Smooth muscle cell (in vitro differentiated cells): ENCODE results near the gene TMEM135. TPM values are rescaled to one million over a fixed set of nuclear protein-coding genes. Genes with fewer than 3 reads are reported as not detected.

Source experiments
- DNase-seq: peaks from one replicate; lab custom pipeline; 2025; ENCODE audit not compliant: unreplicated experiment; lab: John Stamatoyannopoulos, UW
- H2AFZ ChIP-seq: fragments of 200-600 bp; sonication (generic); 2 replicates; pipeline ENCODE4 v1.6.0; 2016; ENCODE audit warnings: antibody characterized with exemption, low read depth, mild to moderate bottlenecking
- H3F3A ChIP-seq: fragments of 200-600 bp; sonication (generic); 2 replicates; pipeline ENCODE4 v1.6.0; 2017; ENCODE audit warnings: antibody characterized with exemption, low read depth
- H3K27ac ChIP-seq: fragments of 200-600 bp; sonication (generic); 2 replicates; pipeline ENCODE4 v1.5.1; 2016; ENCODE audit warnings: low read depth, mild to moderate bottlenecking
- H3K27me3 ChIP-seq: fragments of 200-600 bp; sonication (generic); 2 replicates; pipeline ENCODE4 v1.6.1; 2016; ENCODE audit warnings: low read depth, mild to moderate bottlenecking
- H3K36me3 ChIP-seq: fragments of 200-600 bp; sonication (generic); 2 replicates; pipeline ENCODE4 v1.5.1; 2016; ENCODE audit warnings: low read depth
- H3K4me1 ChIP-seq: fragments of 200-600 bp; sonication (generic); 2 replicates; pipeline ENCODE4 v1.5.1; 2016; ENCODE audit warnings: low read depth
- H3K4me2 ChIP-seq: fragments of 200-600 bp; sonication (generic); 2 replicates; pipeline ENCODE4 v1.6.0; 2016; ENCODE audit warnings: mild to moderate bottlenecking
- H3K4me3 ChIP-seq: fragments of 200-600 bp; sonication (generic); 2 replicates; pipeline ENCODE4 v1.5.1; 2016; ENCODE audit warnings: mild to moderate bottlenecking
- H3K79me2 ChIP-seq: fragments of 200-600 bp; sonication (generic); 2 replicates; pipeline ENCODE4 v1.6.0; 2016; ENCODE audit warnings: low read depth, mild to moderate bottlenecking
- H3K9ac ChIP-seq: fragments of 200-600 bp; sonication (generic); 2 replicates; pipeline ENCODE4 v1.6.0; 2016; ENCODE audit warnings: low read depth
- H3K9me3 ChIP-seq: fragments of 200-600 bp; sonication (generic); replicated peaks from 2 replicates; pipeline ENCODE4 v1.5.1; 2016; ENCODE audit warnings: low read depth
- H4K20me1 ChIP-seq: fragments of 200-600 bp; sonication (generic); 2 replicates; pipeline ENCODE4 v1.6.0; 2016; ENCODE audit warnings: low read depth
- WGBS: methylation state at CpG from one replicate; pipeline ENCODE4 v1.1.7; 2016; ENCODE audit warnings: low lambda C conversion rate; 5-methylcytosine and 5-hydroxymethylcytosine counted together
- polyA plus RNA-seq: library from polyadenylated mRNA; unstranded; fragments of >200 nt; fragmentation: Nextera tagmentation; extraction: Ambion mirVana; gene quantifications from 2 replicates; pipeline ENCODE4 v1.2.1, GENCODE V29; 2016
- total RNA-seq: library from RNA; depleted of rRNA; stranded (reverse); fragments of >200 nt; gene quantifications from 2 replicates; pipeline ENCODE4 v1.2.3, GENCODE V29; 2014
- TF ChIP-seq, protein P1 (sequence below): fragments of 200-600 bp; sonication (generic); IDR thresholded peaks from 2 replicates; pipeline ENCODE4 v1.5.1; 2017; ENCODE audit warnings: borderline replicate concordance, mild to moderate bottlenecking, antibody characterized with exemption; ENCODE audit not compliant: insufficient read depth, poor library complexity, severe bottlenecking

TMEM135 gene
- total and polyA plus RNA-seq, 2 experiments from 2014 or later: 12.4 to 21.7 TPM

- H3K79me2 ChIP-seq: peaks cover 38% of the 10 kb centered on the region
- WGBS: 100% methylated on average over 1 of the region's 1 CpG
- no peaks in the 10 kb centered on the region for H3F3A ChIP-seq
- TF ChIP-seq, protein P1, sequence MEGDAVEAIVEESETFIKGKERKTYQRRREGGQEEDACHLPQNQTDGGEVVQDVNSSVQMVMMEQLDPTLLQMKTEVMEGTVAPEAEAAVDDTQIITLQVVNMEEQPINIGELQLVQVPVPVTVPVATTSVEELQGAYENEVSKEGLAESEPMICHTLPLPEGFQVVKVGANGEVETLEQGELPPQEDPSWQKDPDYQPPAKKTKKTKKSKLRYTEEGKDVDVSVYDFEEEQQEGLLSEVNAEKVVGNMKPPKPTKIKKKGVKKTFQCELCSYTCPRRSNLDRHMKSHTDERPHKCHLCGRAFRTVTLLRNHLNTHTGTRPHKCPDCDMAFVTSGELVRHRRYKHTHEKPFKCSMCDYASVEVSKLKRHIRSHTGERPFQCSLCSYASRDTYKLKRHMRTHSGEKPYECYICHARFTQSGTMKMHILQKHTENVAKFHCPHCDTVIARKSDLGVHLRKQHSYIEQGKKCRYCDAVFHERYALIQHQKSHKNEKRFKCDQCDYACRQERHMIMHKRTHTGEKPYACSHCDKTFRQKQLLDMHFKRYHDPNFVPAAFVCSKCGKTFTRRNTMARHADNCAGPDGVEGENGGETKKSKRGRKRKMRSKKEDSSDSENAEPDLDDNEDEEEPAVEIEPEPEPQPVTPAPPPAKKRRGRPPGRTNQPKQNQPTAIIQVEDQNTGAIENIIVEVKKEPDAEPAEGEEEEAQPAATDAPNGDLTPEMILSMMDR: no peak
- no peak for DNase-seq
- no peaks in the 10 kb centered on the region for H3K27me3 ChIP-seq
- no peak overlapping the region for H3K4me3 ChIP-seq
- no peaks in the 10 kb centered on the region for H3K36me3 ChIP-seq
- H3K9me3 ChIP-seq: no peaks in the 10 kb centered on the region
- no peak overlapping the region for H3K4me2 ChIP-seq
- H2AFZ ChIP-seq: no peak overlapping the region
- peaks cover 11% of the 10 kb centered on the region for H3K4me1 ChIP-seq
- H3K9ac ChIP-seq: no peak overlapping the region
- peaks cover 37% of the 10 kb centered on the region for H4K20me1 ChIP-seq
- H3K27ac ChIP-seq: no peak overlapping the region
These were observed 101.7 kb downstream of the TMEM135 start for GRCh38 chr11:87139475-87139874.

- H3K79me2 ChIP-seq: peaks cover 26% of the 10 kb centered on the region
- no peaks in the 10 kb centered on the region for H3K27me3 ChIP-seq
- H3K4me2 ChIP-seq: no peak overlapping the region
- H3K4me3 ChIP-seq: no peak overlapping the region
- no peak overlapping the region for H3K9ac ChIP-seq
- H3K27ac ChIP-seq: no peak overlapping the region
- H3K36me3 ChIP-seq: no peaks in the 10 kb centered on the region
- no peaks in the 10 kb centered on the region for H3K9me3 ChIP-seq
- H3F3A ChIP-seq: no peaks in the 10 kb centered on the region
- peaks cover 42% of the 10 kb centered on the region for H4K20me1 ChIP-seq
- no peak overlapping the region for H2AFZ ChIP-seq
- WGBS: 71% methylated on average over 2 of the region's 2 CpGs
- no peak for DNase-seq
- TF ChIP-seq, protein P1: no peak
- H3K4me1 ChIP-seq: peaks cover 11% of the 10 kb centered on the region
These were observed 103.6 kb downstream of the TMEM135 start for GRCh38 chr11:87141322-87141721.

GRCh38 chr11:87141980-87142514 is 104.3 kb downstream of the TMEM135 start:
- no peak overlapping the region for H3K4me3 ChIP-seq
- H4K20me1 ChIP-seq: peaks cover 38% of the 10 kb centered on the region
- no peak for DNase-seq
- H2AFZ ChIP-seq: no peak overlapping the region
- H3K9me3 ChIP-seq: no peaks in the 10 kb centered on the region
- no peaks in the 10 kb centered on the region for H3F3A ChIP-seq
- no peak overlapping the region for H3K9ac ChIP-seq
- TF ChIP-seq, protein P1: no peak
- H3K4me2 ChIP-seq: no peak overlapping the region
- 89% methylated on average over 3 of the region's 3 CpGs for WGBS
- peaks cover 11% of the 10 kb centered on the region for H3K4me1 ChIP-seq
- no peak overlapping the region for H3K27ac ChIP-seq
- H3K27me3 ChIP-seq: no peaks in the 10 kb centered on the region
- H3K79me2 ChIP-seq: peaks cover 26% of the 10 kb centered on the region
- H3K36me3 ChIP-seq: no peaks in the 10 kb centered on the region

GRCh38 chr11:87142594-87142993 is 104.9 kb downstream of the TMEM135 start:
- H3F3A ChIP-seq: no peaks in the 10 kb centered on the region
- no peak overlapping the region for H3K4me3 ChIP-seq
- H2AFZ ChIP-seq: no peak overlapping the region
- no peak overlapping the region for H3K27ac ChIP-seq
- no peaks in the 10 kb centered on the region for H3K9me3 ChIP-seq
- peaks cover 35% of the 10 kb centered on the region for H4K20me1 ChIP-seq
- TF ChIP-seq, protein P1: no peak
- H3K27me3 ChIP-seq: no peaks in the 10 kb centered on the region
- H3K4me2 ChIP-seq: no peak overlapping the region
- no peaks in the 10 kb centered on the region for H3K36me3 ChIP-seq
- no peak for DNase-seq
- peaks cover 11% of the 10 kb centered on the region for H3K4me1 ChIP-seq
- peaks cover 26% of the 10 kb centered on the region for H3K79me2 ChIP-seq
- H3K9ac ChIP-seq: no peak overlapping the region
- WGBS: 100% methylated on average over 1 of the region's 1 CpG
